ENCODE measurements around the gene PTER.

GRCh38 chr10:16562891-16563290 is 126.1 kb downstream of the PTER start:
- no peak for TF ChIP-seq CTCF (IDR thresholded peaks at IDR 0.05)
- no peak for TF ChIP-seq POLR2A (IDR thresholded peaks at IDR 0.05)

Measured in uterus (tissue), 2 donors.